Caco-2 (cell line): ENCODE results near the gene CXCL13. TPM values are rescaled to one million over a fixed set of nuclear protein-coding genes. Genes with fewer than 3 reads are reported as not detected.

Experiments used
- BruUV-seq: library from RNA; stranded (reverse); fragments of 400-500 nt; replicated peaks from 2 replicates; lab custom pipeline; 2021; lab: Mats Ljungman, UMichigan
- CTCF ChIA-PET: fragments of 300-600 bp; sonication (Branson Sonifier 250); formaldehyde crosslinking; loops from one replicate; lab custom pipeline; 2022; ENCODE audit warnings: antibody characterized with exemption; lab: Charles Lee
- POLR2A ChIA-PET: fragments of 300-600 bp; sonication (Branson Sonifier 250); formaldehyde crosslinking; loops from one replicate; lab custom pipeline; 2022; ENCODE audit warnings: antibody characterized with exemption; lab: Charles Lee
- DNase-seq, 2 experiments: peaks; one replicate each; pipeline versions ENCODE4 v3.0.0 to v3.0.0-alpha.2; 2020 to 2022
- H3K27me3 ChIP-seq: replicated peaks from 2 replicates; pipeline ENCODE4 v1.6.0; 2011; ENCODE audit warnings: low read length; ENCODE audit not compliant: control insufficient read depth, insufficient read depth
- H3K36me3 ChIP-seq: 2 replicates; pipeline ENCODE4 v1.5.1; 2011; ENCODE audit warnings: low read length; ENCODE audit not compliant: control insufficient read depth, insufficient read depth
- H3K4me1 ChIP-seq: fragments of 250-450 bp; sonication (Bioruptor Pico); 2 replicates; pipeline ENCODE4 v1.5.1; 2020; ENCODE audit warnings: mild to moderate bottlenecking
- H3K4me3 ChIP-seq: 2 replicates; pipeline ENCODE4 v1.5.1; 2011; ENCODE audit warnings: low read depth, mild to moderate bottlenecking, control low read depth, low read length
- H3K9me3 ChIP-seq: fragments of 250-450 bp; sonication (Bioruptor Pico); 2 replicates; pipeline ENCODE4 v1.5.1; 2020; ENCODE audit warnings: mild to moderate bottlenecking, moderate library complexity
- H3K27ac Mint-ChIP-seq: one replicate; pipeline ENCODE4 v1.8.0; 2022; ENCODE audit warnings: mixed read lengths; ENCODE audit not compliant: unreplicated experiment
- H3K27me3 Mint-ChIP-seq: one replicate; pipeline ENCODE4 v1.8.0; 2022; ENCODE audit warnings: mixed read lengths; ENCODE audit not compliant: insufficient read depth, unreplicated experiment
- H3K36me3 Mint-ChIP-seq: one replicate; pipeline ENCODE4 v1.8.0; 2022; ENCODE audit warnings: mild to moderate bottlenecking, mixed read lengths; ENCODE audit not compliant: insufficient read depth, unreplicated experiment
- H3K4me1 Mint-ChIP-seq: one replicate; pipeline ENCODE4 v1.8.0; 2022; ENCODE audit warnings: low read depth, mixed read lengths; ENCODE audit not compliant: unreplicated experiment
- H3K4me3 Mint-ChIP-seq: one replicate; pipeline ENCODE4 v1.8.0; 2022; ENCODE audit warnings: mild to moderate bottlenecking, moderate library complexity, mixed read lengths; ENCODE audit not compliant: unreplicated experiment
- H3K9me3 Mint-ChIP-seq: one replicate; pipeline ENCODE4 v1.8.0; 2022; ENCODE audit warnings: mixed read lengths; ENCODE audit not compliant: unreplicated experiment
- CTCF ChIP-seq, 2 experiments: fragments of 200-600 bp in 1 of 2; IDR thresholded peaks; 1 replicate in 1 of 2; 2 replicates in 1 of 2; pipeline versions ENCODE4 v1.5.1 to v1.8.0; 2011 to 2022; ENCODE audit warnings: antibody characterized with exemption in 1 of 2, control low read depth in 1 of 2, inconsistent platforms in 1 of 2, low read depth in 1 of 2, low read length in 1 of 2, mild to moderate bottlenecking in 1 of 2, moderate library complexity in 1 of 2; ENCODE audit not compliant: insufficient read depth in 1 of 2, severe bottlenecking in 1 of 2, unreplicated experiment in 1 of 2
- intact Hi-C: fragments of 100-400 bp; cut with micrococcal nuclease; formaldehyde crosslinking; loops from one replicate; pipeline ENCODE4 v1.10.0; 2022; ENCODE audit not compliant: unreplicated experiment
- total RNA-seq: library from RNA; stranded (reverse); gene quantifications from 2 replicates; pipeline ENCODE4 v1.2.3, GENCODE V29; 2022

CXCL13 gene
- total RNA-seq, 1 experiment from 2014 or later: not detected

DNA sequence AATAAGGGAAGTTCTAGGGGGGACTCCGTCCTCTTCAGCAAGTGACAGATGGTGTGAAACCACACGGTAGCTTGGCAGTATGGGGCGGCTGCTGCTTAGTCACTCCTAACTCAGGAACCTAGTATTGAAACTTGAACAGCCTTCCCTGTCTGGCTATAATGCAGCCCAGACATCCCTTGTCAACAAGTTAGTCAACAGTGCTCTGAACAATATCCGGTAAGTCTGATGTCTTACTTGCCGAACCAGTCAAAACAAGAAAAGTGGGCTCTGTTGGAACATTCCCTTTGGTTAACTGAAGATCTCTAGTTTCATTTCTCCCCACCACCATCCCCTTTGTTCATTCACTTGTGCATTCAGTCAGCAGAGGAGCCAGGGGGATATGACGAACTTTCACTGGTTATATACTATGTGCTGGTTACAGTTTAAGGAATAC lies 18.7 kb upstream of the CXCL13 start:
- Mint-ChIP-seq H3K27ac (no peak overlapping the region), H3K36me3 (no peaks in the 10 kb centered on the region), H3K27me3 (peaks cover 6% of the 10 kb centered on the region), H3K4me3 (no peak overlapping the region), H3K4me1 (no peaks in the 10 kb centered on the region), H3K9me3 (no peaks in the 10 kb centered on the region)
- no peaks in the 10 kb centered on the region for H3K9me3 ChIP-seq
- DNase-seq: no peak
- H3K4me3 ChIP-seq: no peak overlapping the region
- TF ChIP-seq CTCF (IDR thresholded peaks at IDR 0.05; ENCODE audit: insufficient read depth in 1 of 2, low read depth in 1 of 2, low read length in 1 of 2, severe bottlenecking in 1 of 2, unreplicated experiment in 1 of 2): no peak
- no peaks in the 10 kb centered on the region for H3K27me3 ChIP-seq
- no peaks in the 10 kb centered on the region for H3K36me3 ChIP-seq
- ChIA-PET POLR2A (no interaction called here), CTCF (no interaction called here)
- BruUV-seq: no TSS peak
- no peaks in the 10 kb centered on the region for H3K4me1 ChIP-seq
- intact Hi-C loops: no loop called here

DNA sequence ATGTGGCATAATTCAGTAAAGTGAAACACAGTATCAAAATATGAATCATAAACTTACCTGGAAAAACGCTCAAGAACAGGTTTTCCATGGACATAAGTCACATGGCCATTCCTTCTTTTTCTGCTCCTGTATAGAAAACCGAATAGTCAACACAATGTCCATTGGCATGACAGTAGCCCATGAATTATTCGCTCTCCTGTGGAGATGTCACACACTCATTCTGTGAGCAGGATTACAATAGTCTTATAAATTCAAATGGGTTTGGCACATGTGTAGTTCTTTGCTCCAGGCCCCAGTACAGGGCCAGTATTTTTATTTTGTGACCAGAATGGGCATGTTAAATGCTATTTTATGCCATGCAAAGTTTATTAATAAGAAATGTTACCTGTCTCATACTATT lies 15.1 kb upstream of the CXCL13 start:
- no peak for DNase-seq
- ChIA-PET CTCF (no interaction called here), POLR2A (no interaction called here)
- no peak for TF ChIP-seq CTCF (IDR thresholded peaks at IDR 0.05; ENCODE audit: insufficient read depth in 1 of 2, low read depth in 1 of 2, low read length in 1 of 2, severe bottlenecking in 1 of 2, unreplicated experiment in 1 of 2)
- Mint-ChIP-seq H3K27ac (no peak overlapping the region), H3K4me1 (no peaks in the 10 kb centered on the region), H3K27me3 (peaks cover 3% of the 10 kb centered on the region), H3K36me3 (no peaks in the 10 kb centered on the region), H3K9me3 (no peaks in the 10 kb centered on the region), H3K4me3 (no peak overlapping the region)
- no peaks in the 10 kb centered on the region for H3K36me3 ChIP-seq
- intact Hi-C loops: loop anchor here (10.0 kb wide), 1 partner anchor 116 kb away; no protein-coding TSS in a partner anchor
- H3K9me3 ChIP-seq: no peaks in the 10 kb centered on the region
- H3K4me1 ChIP-seq: no peaks in the 10 kb centered on the region
- no peak overlapping the region for H3K4me3 ChIP-seq
- H3K27me3 ChIP-seq: no peaks in the 10 kb centered on the region
- no TSS peak for BruUV-seq

DNA sequence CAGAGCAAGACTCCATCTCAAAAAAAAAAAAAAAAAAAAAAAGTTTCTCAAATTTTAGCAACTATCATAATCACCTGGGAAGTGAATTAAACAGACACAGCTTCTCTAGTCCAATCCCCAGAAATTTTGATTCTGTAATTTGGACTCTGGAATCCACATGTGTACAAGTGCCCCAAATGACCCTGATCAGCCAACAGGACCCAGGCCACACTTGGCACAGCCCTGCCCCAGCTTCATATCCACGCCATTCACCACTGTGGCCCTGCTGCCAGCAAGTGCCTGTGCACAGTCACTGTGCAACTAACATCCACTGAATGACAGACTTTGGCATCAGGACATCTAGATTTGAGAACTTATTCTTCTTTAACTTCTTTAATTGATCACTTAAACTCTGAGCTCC lies 14.1 kb upstream of the CXCL13 start:
- Histone ChIP-seq H3K9me3 (no peaks in the 10 kb centered on the region), H3K36me3 (no peaks in the 10 kb centered on the region), H3K27me3 (no peaks in the 10 kb centered on the region), H3K4me1 (no peaks in the 10 kb centered on the region), H3K4me3 (no peak overlapping the region)
- Mint-ChIP-seq H3K27me3 (peaks cover 5% of the 10 kb centered on the region), H3K4me1 (no peaks in the 10 kb centered on the region), H3K36me3 (no peaks in the 10 kb centered on the region), H3K27ac (no peak overlapping the region), H3K4me3 (no peak overlapping the region), H3K9me3 (no peaks in the 10 kb centered on the region)
- DNase-seq: no peak
- intact Hi-C loops: loop anchor here (10.0 kb wide), 1 partner anchor 117 kb away; no protein-coding TSS in a partner anchor
- no peak for TF ChIP-seq CTCF (IDR thresholded peaks at IDR 0.05; ENCODE audit: insufficient read depth in 1 of 2, low read depth in 1 of 2, low read length in 1 of 2, severe bottlenecking in 1 of 2, unreplicated experiment in 1 of 2)
- no TSS peak for BruUV-seq
- ChIA-PET POLR2A (no interaction called here), CTCF (no interaction called here)
